BE2C (cell line): ENCODE measurements around the gene ME3.

Experiments used
- DNase-seq: peaks from one replicate; pipeline ENCODE4 v3.0.0-alpha.2; 2020
- H3K27me3 ChIP-seq: fragments of 250-450 bp; sonication (Bioruptor Pico); 2 replicates; pipeline ENCODE4 v1.5.1; 2020; ENCODE audit warnings: mild to moderate bottlenecking
- H3K36me3 ChIP-seq: fragments of 250-450 bp; sonication (Bioruptor Pico); 2 replicates; pipeline ENCODE4 v1.5.1; 2020; ENCODE audit warnings: mild to moderate bottlenecking
- H3K4me1 ChIP-seq: fragments of 250-450 bp; sonication (Bioruptor Pico); 2 replicates; pipeline ENCODE4 v1.5.1; 2020
- H3K4me3 ChIP-seq: 2 replicates; pipeline ENCODE4 v1.5.1; 2011; ENCODE audit warnings: low read depth, low read length
- H3K9me3 ChIP-seq: fragments of 250-450 bp; sonication (Bioruptor Pico); 2 replicates; pipeline ENCODE4 v1.5.1; 2020
- TF ChIP-seq, protein P1 (sequence below): IDR thresholded peaks from 2 replicates; pipeline ENCODE4 v1.5.1; 2012; ENCODE audit warnings: mild to moderate bottlenecking, low read depth, low read length

ME3 gene

GRCh38 chr11:86491027-86491426 is 181.4 kb downstream of the ME3 start:
- Histone ChIP-seq H3K4me1 (no peaks in the 10 kb centered on the region), H3K9me3 (no peaks in the 10 kb centered on the region), H3K27me3 (no peaks in the 10 kb centered on the region), H3K4me3 (no peak overlapping the region), H3K36me3 (no peaks in the 10 kb centered on the region)
- DNase-seq, result no peak
- TF ChIP-seq, protein P1, sequence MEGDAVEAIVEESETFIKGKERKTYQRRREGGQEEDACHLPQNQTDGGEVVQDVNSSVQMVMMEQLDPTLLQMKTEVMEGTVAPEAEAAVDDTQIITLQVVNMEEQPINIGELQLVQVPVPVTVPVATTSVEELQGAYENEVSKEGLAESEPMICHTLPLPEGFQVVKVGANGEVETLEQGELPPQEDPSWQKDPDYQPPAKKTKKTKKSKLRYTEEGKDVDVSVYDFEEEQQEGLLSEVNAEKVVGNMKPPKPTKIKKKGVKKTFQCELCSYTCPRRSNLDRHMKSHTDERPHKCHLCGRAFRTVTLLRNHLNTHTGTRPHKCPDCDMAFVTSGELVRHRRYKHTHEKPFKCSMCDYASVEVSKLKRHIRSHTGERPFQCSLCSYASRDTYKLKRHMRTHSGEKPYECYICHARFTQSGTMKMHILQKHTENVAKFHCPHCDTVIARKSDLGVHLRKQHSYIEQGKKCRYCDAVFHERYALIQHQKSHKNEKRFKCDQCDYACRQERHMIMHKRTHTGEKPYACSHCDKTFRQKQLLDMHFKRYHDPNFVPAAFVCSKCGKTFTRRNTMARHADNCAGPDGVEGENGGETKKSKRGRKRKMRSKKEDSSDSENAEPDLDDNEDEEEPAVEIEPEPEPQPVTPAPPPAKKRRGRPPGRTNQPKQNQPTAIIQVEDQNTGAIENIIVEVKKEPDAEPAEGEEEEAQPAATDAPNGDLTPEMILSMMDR, result no peak

DNA sequence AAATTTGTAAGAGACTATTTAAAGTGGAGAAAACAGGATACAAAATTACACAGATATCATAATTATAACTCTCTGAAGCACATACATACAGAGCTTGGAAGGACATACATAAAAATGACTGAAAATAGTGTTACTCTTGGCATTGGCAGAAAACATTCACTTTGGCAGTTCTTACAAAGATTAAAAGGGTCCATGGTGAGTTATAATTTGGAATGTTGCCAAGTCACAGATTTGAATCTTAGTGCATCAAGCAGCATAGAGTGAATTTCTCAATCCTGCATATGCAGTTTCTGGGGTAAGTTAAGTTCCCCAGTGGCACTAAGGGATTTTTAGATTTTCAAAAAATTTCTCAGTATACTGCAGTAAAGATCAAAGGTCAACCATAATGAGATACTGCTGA is 181.8 kb downstream of the ME3 start:
- DNase-seq, result no peak
- H3K9me3 ChIP-seq, result no peaks in the 10 kb centered on the region
- no peaks in the 10 kb centered on the region for H3K27me3 ChIP-seq
- no peaks in the 10 kb centered on the region for H3K4me1 ChIP-seq
- H3K36me3 ChIP-seq, result no peaks in the 10 kb centered on the region
- no peak overlapping the region for H3K4me3 ChIP-seq
- TF ChIP-seq, protein P1, result no peak

GRCh38 chr11:86489442-86489841 is 183.0 kb downstream of the ME3 start:
- Histone ChIP-seq H3K27me3 (no peaks in the 10 kb centered on the region), H3K9me3 (no peaks in the 10 kb centered on the region), H3K4me3 (no peak overlapping the region), H3K36me3 (no peaks in the 10 kb centered on the region), H3K4me1 (no peaks in the 10 kb centered on the region)
- DNase-seq, result no peak
- TF ChIP-seq, protein P1, result no peak

DNA sequence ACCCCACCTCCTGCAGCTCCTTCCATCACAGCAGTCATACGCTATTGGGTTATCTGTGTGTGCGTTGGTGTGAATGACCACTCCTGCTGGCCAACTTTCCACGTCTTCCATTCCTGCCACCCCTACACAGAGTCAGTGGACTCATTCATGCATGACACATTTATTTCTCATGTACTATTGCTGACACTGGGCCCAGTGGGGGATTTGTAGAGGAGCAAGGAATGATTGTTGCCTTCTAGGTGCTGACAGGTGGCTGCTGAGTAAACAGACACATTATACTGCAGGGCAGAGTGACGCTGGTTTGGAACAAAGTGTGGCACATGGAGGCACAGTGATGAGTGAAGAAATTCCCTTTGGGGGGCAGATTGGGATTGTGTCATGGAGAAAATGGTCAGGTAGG is 183.9 kb downstream of the ME3 start:
- Histone ChIP-seq H3K4me1 (no peaks in the 10 kb centered on the region), H3K36me3 (no peaks in the 10 kb centered on the region), H3K9me3 (no peaks in the 10 kb centered on the region), H3K27me3 (no peaks in the 10 kb centered on the region), H3K4me3 (no peak overlapping the region)
- TF ChIP-seq, protein P1, result no peak
- no peak for DNase-seq

DNA sequence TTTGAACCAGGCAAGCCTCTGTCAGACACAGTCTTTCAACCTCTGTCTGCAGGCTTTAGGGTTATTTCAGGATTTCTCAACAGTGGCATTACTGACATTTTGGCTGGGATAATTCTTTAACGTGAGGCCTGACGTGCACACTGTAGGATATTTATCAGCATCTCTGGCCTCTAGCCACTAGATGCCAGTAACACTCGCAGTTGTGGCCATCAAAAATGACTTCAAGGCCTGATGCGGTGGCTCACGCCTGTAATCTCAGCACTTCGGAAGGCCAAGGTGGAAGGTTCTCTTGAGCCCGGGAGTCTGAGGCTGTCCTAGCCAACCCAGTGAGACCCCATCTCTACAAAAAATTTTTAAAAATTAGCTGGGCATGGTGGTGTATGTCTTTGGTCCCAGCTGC is 184.7 kb downstream of the ME3 start:
- Histone ChIP-seq H3K4me3 (no peak overlapping the region), H3K36me3 (no peaks in the 10 kb centered on the region), H3K27me3 (no peaks in the 10 kb centered on the region), H3K4me1 (no peaks in the 10 kb centered on the region), H3K9me3 (no peaks in the 10 kb centered on the region)
- TF ChIP-seq, protein P1, result no peak
- DNase-seq, result no peak

DNA sequence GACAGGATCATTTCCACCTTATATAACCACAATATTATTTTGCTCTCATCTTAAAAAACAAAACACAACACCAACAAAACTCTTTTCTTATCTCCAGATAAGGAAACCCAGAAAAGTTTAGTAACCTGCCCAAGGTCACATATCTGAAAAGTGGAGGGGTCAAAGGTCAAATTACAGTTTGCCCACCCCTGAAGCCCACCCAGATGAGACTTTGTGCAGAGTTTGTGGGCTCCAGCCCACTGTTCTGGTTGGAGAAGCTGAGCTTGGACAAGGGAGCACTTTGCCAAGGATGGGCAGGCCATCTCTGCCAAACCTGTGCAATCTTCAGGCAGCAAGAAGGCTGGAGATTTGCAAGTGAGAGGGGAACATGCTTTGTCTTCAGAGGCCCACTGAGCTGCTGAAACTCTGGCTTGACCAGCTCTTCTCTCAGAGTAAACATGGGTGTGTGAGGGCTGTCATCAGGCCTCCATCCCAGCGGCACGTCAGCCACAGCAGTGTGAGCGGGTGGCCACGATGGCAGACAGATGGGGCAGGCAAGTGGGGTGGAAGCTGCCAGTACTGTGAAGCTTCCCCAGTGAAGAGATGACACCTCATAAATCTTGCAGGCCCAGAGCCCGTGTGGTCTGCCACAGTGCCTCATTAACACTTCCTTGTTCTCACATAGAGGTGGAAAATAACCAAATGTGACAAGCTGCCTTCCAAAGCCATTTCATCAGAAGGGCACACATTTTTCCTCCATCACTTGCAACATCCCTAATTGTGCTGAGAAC is 186.0 kb downstream of the ME3 start:
- H3K9me3 ChIP-seq, result no peaks in the 10 kb centered on the region
- no peaks in the 10 kb centered on the region for H3K27me3 ChIP-seq
- no peaks in the 10 kb centered on the region for H3K36me3 ChIP-seq
- DNase-seq, result no peak
- TF ChIP-seq, protein P1, result no peak
- H3K4me3 ChIP-seq, result no peak overlapping the region
- no peaks in the 10 kb centered on the region for H3K4me1 ChIP-seq
